Gastroesophageal sphincter (tissue), 4 donors: Measurements from ENCODE around the gene CALY. TPM values are rescaled to one million over a fixed set of nuclear protein-coding genes. Genes with fewer than 3 reads are reported as not detected.

Experiments
- ATAC-seq: fragments of 150-250 bp; one replicate; pipeline ENCODE4 v1.9.1; 2016; ENCODE audit warnings: mild to moderate bottlenecking, moderate library complexity
- H3K27ac ChIP-seq, 4 donors: fragments of 200-600 bp; sonication (generic) in 3 of 4; 1 replicate in 3 of 4; 2 replicates in 1 of 4; pipeline ENCODE4 v1.5.1; 2016 to 2019
- H3K27me3 ChIP-seq: fragments of 200-600 bp; sonication (generic); one replicate; pipeline ENCODE4 v1.5.1; 2019
- H3K36me3 ChIP-seq, 2 donors: fragments of 200-600 bp; sonication (generic); one replicate each; pipeline ENCODE4 v1.5.1; 2019; ENCODE audit warnings: control low read depth in 1 of 2
- H3K4me1 ChIP-seq, 3 donors: fragments of 200-600 bp; sonication (generic); 1 replicate in 2 of 3; 2 replicates in 1 of 3; pipeline ENCODE4 v1.5.1; 2016 to 2019; ENCODE audit warnings: control low read depth in 2 of 3
- H3K4me3 ChIP-seq, 2 donors: fragments of 200-600 bp; sonication (generic); one replicate each; pipeline ENCODE4 v1.5.1; 2019; ENCODE audit warnings: mild to moderate bottlenecking in 1 of 2, moderate library complexity in 1 of 2
- H3K9me3 ChIP-seq, 3 donors: fragments of 200-600 bp; sonication (generic); one replicate each; pipeline ENCODE4 v1.5.1; 2017 to 2019; ENCODE audit warnings: control low read depth in 2 of 3
- EP300 ChIP-seq: sonication (generic); formaldehyde crosslinking; IDR thresholded peaks from one replicate; pipeline ENCODE4 v1.6.1; 2017; ENCODE audit warnings: antibody characterized with exemption, mild to moderate bottlenecking
- POLR2A ChIP-seq, 2 donors: fragments of 450-650 bp; IDR thresholded peaks; one replicate each; pipeline ENCODE4 v1.6.1; 2017; ENCODE audit warnings: antibody characterized with exemption in 2 of 2, mild to moderate bottlenecking in 2 of 2, moderate library complexity in 1 of 2
- POLR2AphosphoS5 ChIP-seq: sonication (generic); formaldehyde crosslinking; IDR thresholded peaks from one replicate; pipeline ENCODE4 v1.6.1; 2017; ENCODE audit warnings: antibody characterized with exemption
- WGBS, 2 donors: methylation state at CpG; one replicate each; pipeline ENCODE4 v1.1.5; 2018; ENCODE audit warnings: low coverage in 1 of 2; 5-methylcytosine and 5-hydroxymethylcytosine counted together
- total RNA-seq, 4 donors: library from RNA; depleted of rRNA; stranded (reverse); fragments of >200 nt; gene quantifications; one replicate each; pipeline ENCODE4 v1.1.0, GENCODE V29; 2016
- TF ChIP-seq, protein P1 (sequence below), 4 experiments: fragments of 200-600 bp in 2 of 4; fragments of 450-650 bp in 2 of 4; sonication (generic) in 1 of 4; IDR thresholded peaks; one replicate each; pipeline ENCODE4 v1.5.1; 2017 to 2019; ENCODE audit warnings: antibody characterized with exemption in 4 of 4, mild to moderate bottlenecking in 2 of 4, moderate library complexity in 2 of 4

The CALY gene
- total RNA-seq, 4 donors from 2014 or later = 0.47 to 1.5 (median 1.5) TPM; not detected in 1

DNA sequence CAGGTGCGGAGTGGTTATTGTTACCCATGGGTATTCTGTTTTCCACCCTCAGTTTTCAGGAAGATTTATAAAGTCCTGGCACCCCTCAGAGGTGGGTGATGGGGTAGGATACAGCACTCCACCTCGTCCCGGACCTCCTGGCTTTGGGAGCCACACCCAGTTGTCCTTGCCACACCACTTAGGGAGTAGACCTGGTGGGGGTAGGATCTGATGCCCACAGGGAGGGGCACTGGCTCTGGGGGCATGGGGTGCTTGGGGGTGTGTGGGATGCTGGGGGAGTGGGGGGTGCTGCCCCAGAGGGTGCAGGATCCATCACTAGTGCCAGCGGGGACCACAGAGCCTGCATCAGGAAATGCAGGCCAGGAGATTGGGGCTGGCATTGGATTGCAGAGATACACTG is 23.5 kb downstream of the CALY start:
- Histone ChIP-seq H3K9me3 (no peaks in the 10 kb centered on the region), H3K27me3 (no peaks in the 10 kb centered on the region), H3K4me3 (no peak overlapping the region), H3K27ac (no peak overlapping the region), H3K36me3 (peaks cover 0 to 41% of the 10 kb centered on the region in 2 donors), H3K4me1 (peaks cover 0 to 13% (median 4%) of the 10 kb centered on the region in 3 donors)
- WGBS, 2 donors = 69 to 82% methylated on average over 3 to 4 of the region's 4 CpGs
- no peak for ATAC-seq
- TF ChIP-seq POLR2A (IDR thresholded peaks at IDR 0.05) = no peak
- TF ChIP-seq, protein P1, sequence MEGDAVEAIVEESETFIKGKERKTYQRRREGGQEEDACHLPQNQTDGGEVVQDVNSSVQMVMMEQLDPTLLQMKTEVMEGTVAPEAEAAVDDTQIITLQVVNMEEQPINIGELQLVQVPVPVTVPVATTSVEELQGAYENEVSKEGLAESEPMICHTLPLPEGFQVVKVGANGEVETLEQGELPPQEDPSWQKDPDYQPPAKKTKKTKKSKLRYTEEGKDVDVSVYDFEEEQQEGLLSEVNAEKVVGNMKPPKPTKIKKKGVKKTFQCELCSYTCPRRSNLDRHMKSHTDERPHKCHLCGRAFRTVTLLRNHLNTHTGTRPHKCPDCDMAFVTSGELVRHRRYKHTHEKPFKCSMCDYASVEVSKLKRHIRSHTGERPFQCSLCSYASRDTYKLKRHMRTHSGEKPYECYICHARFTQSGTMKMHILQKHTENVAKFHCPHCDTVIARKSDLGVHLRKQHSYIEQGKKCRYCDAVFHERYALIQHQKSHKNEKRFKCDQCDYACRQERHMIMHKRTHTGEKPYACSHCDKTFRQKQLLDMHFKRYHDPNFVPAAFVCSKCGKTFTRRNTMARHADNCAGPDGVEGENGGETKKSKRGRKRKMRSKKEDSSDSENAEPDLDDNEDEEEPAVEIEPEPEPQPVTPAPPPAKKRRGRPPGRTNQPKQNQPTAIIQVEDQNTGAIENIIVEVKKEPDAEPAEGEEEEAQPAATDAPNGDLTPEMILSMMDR (IDR thresholded peaks at IDR 0.05) = no peak
- TF ChIP-seq POLR2AphosphoS5 = no peak
- TF ChIP-seq EP300 = no peak

DNA sequence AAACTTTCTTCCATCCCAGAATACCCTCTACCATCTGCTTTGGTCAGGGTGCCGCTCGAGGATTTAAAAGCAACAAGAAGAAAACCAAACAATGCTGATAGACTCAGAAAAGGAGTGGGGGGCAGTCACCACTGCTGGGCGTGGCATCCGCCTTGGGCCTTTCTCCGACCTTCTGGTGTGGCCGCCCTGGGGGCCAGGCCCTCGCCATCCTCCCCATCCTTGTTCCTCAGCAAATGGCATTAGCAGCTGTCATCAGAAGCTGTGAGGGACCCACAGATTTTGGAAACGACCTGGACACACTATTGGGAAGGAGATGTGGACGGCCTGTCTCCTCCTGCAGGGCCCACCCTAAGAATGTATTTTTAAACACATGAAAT is 23.9 kb downstream of the CALY start:
- Histone ChIP-seq H3K27me3 (no peaks in the 10 kb centered on the region), H3K27ac (no peak overlapping the region), H3K4me1 (peaks cover 0 to 17% (median 5%) of the 10 kb centered on the region in 3 donors), H3K9me3 (no peaks in the 10 kb centered on the region), H3K4me3 (no peak overlapping the region), H3K36me3 (peaks cover 0 to 41% of the 10 kb centered on the region in 2 donors)
- TF ChIP-seq POLR2A (IDR thresholded peaks at IDR 0.05) = no peak
- no peak for TF ChIP-seq EP300
- TF ChIP-seq POLR2AphosphoS5 = no peak
- TF ChIP-seq, protein P1 (IDR thresholded peaks at IDR 0.05) = no peak
- ATAC-seq = no peak
- 85 to 94% methylated on average over 2 to 9 of the region's 9 CpGs for WGBS, 2 donors

DNA sequence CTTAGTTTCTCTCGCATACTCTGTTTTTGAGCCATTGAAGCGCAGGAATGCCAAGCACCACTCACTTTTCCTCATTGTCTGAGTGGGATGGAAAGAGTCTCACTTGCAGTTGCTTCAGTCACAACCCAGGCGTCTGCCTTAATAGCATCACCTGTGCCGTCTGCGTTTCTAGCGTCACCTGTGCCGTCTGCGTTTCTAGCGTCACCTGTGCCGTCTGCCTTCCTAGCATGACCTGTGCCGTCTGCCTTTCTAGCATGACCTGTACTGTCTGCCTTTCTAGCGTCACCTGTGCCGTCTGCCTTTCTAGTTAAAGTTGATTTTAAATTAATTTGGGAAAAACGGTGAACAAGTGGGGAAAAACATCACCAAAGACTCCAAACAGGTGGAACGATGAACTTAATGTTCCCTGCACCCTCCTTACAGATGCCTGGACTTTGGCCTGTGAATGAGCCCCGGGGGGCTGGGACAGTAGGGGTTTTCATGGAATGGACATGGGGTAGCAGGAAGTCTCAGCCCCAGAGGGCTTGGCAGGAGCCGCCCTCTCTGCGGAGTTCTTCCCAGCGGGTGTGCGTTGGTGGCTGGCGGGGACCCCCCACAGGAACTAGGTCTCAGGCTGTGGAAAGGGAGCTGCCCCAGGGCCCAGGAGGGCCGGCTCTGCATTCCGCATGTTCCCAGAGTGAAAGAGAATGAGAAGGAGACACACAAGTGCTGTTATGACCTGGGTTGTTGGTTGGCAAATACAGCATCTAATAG is 24.5 kb downstream of the CALY start:
- no peaks in the 10 kb centered on the region for H3K27me3 ChIP-seq
- TF ChIP-seq EP300 (no peak), POLR2AphosphoS5 (no peak), POLR2A (IDR thresholded peaks at IDR 0.05) (no peak)
- TF ChIP-seq, protein P1 (IDR thresholded peaks at IDR 0.05) = no peak
- H3K4me1 ChIP-seq = peaks cover 0 to 23% (median 11%) of the 10 kb centered on the region in 3 donors
- H3K4me3 ChIP-seq = no peak overlapping the region
- H3K9me3 ChIP-seq = no peaks in the 10 kb centered on the region
- H3K36me3 ChIP-seq = peaks cover 0 to 41% of the 10 kb centered on the region in 2 donors
- ATAC-seq = no peak
- WGBS, 2 donors = 91 to 94% methylated on average over 9 to 15 of the region's 23 CpGs
- H3K27ac ChIP-seq = no peak overlapping the region

DNA sequence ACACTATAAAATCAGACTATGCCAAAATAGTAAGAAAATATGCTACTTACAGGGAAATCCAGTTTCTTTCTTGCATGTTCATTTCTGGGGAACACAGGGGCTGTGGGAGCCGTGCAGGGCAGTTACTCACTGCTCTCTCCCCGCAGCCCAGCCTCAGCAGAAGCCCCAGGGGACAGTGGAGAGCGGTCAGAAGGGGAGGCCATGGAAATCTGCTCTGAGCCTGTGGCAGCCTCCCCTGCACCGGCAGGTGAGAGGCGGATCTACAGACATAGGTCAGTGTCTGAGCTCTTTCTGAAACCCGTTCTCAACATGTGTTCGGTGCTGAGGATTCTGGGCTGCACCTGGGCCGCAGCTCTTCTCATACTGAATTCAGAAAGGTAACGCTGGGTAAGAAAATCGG is 25.1 kb downstream of the CALY start:
- WGBS, 2 donors = 60 to 84% methylated on average over 3 to 8 of the region's 10 CpGs
- peaks cover 0 to 41% of the 10 kb centered on the region in 2 donors for H3K36me3 ChIP-seq
- H3K4me3 ChIP-seq = no peak overlapping the region
- H3K9me3 ChIP-seq = no peaks in the 10 kb centered on the region
- H3K27ac ChIP-seq = no peak overlapping the region
- H3K4me1 ChIP-seq = peaks cover 0 to 29% (median 15%) of the 10 kb centered on the region in 3 donors
- TF ChIP-seq EP300 = no peak
- ATAC-seq = no peak
- no peaks in the 10 kb centered on the region for H3K27me3 ChIP-seq

DNA sequence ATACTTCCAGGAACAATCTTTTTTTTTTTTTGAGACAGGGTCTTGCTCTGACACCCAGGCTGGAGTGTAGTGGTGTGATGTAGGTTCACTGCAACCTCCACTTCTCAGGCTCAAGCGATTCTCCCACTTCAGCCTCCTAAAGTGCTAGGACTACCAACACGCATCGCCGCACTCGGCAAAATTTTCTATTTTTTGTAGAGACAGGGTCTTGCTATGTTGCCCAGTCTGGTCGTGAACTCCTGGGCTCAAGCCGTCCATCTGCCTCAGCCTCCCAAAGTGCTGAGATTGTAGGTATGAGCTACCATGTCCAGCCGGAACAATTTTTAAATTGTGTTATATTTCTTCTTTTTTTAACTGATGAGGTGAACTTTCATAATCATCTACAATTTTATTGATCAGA is 25.9 kb downstream of the CALY start:
- Histone ChIP-seq H3K27ac (no peak overlapping the region), H3K36me3 (peaks cover 0 to 41% of the 10 kb centered on the region in 2 donors), H3K4me3 (no peak overlapping the region), H3K4me1 (peaks cover 0 to 37% (median 20%) of the 10 kb centered on the region in 3 donors), H3K9me3 (no peaks in the 10 kb centered on the region), H3K27me3 (no peaks in the 10 kb centered on the region)
- TF ChIP-seq POLR2AphosphoS5 (no peak), POLR2A (IDR thresholded peaks at IDR 0.05) (no peak), EP300 (no peak)
- TF ChIP-seq, protein P1 (IDR thresholded peaks at IDR 0.05) = no peak
- no peak for ATAC-seq
- 86% methylated on average over 7 to 8 of the region's 8 CpGs for WGBS, 2 donors
